ENCODE data around the gene SPRR1A. TPM values are rescaled to one million over a fixed set of nuclear protein-coding genes. Genes with fewer than 3 reads are reported as not detected.

SPRR1A gene
- total RNA-seq, 2 donors from 2014 or later = not detected

GRCh38 chr1:152981146-152981871 is 2.6 kb upstream of the SPRR1A start:
- H3K27me3 ChIP-seq (replicated peaks; ENCODE audit: insufficient read depth) = no peaks in the 10 kb centered on the region
- no peaks in the 10 kb centered on the region for H3K36me3 ChIP-seq
- no peak for TF ChIP-seq CTCF (IDR thresholded peaks at IDR 0.05)
- no peak overlapping the region for H3K27ac ChIP-seq
- no peaks in the 10 kb centered on the region for H3K9me3 ChIP-seq
- ATAC-seq (ENCODE audit: insufficient number of reproducible peaks, low FRiP score, low read depth) (no peak), DNase-seq (ENCODE audit: low spot score) (no peak)
- no peak overlapping the region for H3K4me3 ChIP-seq
- H3K4me1 ChIP-seq (ENCODE audit: control insufficient read depth in 1 of 2, low read depth in 2 of 2) = no peaks in the 10 kb centered on the region

- H3K4me3 ChIP-seq = no peak overlapping the region
- H3K27me3 ChIP-seq (replicated peaks; ENCODE audit: insufficient read depth) = no peaks in the 10 kb centered on the region
- H3K27ac ChIP-seq = no peak overlapping the region
- ATAC-seq (ENCODE audit: insufficient number of reproducible peaks, low FRiP score, low read depth) (no peak), DNase-seq (ENCODE audit: low spot score) (no peak)
- H3K9me3 ChIP-seq = no peaks in the 10 kb centered on the region
- no peak for TF ChIP-seq CTCF (IDR thresholded peaks at IDR 0.05)
- no peaks in the 10 kb centered on the region for H3K36me3 ChIP-seq
- no peaks in the 10 kb centered on the region for H3K4me1 ChIP-seq (ENCODE audit: control insufficient read depth in 1 of 2, low read depth in 2 of 2)
Observed at GRCh38 chr1:152982076-152982475, 1.8 kb upstream of the SPRR1A start.

DNA sequence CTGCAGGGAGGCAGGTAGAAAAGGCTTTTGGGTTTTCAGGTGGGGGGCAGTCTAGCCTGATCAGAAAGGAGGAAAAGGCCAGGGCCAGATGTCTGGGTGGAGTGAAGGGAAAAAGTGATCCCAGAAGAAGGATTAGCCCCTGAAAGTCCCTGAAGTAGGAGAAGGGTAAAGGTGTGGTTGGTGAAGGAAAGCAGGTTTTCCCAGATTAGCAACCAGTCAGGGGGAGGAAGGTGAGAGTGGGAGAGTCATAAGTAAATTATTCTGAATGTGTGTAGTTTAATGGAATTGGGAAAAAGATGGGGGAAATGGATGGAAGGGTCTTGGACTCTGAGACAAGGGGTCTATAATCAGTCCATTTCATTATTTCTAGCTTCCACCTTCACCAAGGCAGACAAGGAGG is 647 bp upstream of the SPRR1A start:
- TF ChIP-seq CTCF (IDR thresholded peaks at IDR 0.05) = no peak
- DNase-seq (ENCODE audit: low spot score) (no peak), ATAC-seq (ENCODE audit: insufficient number of reproducible peaks, low FRiP score, low read depth) (no peak)
- no peak overlapping the region for H3K4me3 ChIP-seq
- H3K9me3 ChIP-seq = no peaks in the 10 kb centered on the region
- no peaks in the 10 kb centered on the region for H3K36me3 ChIP-seq
- H3K4me1 ChIP-seq (ENCODE audit: control insufficient read depth in 1 of 2, low read depth in 2 of 2) = no peaks in the 10 kb centered on the region
- H3K27me3 ChIP-seq (replicated peaks; ENCODE audit: insufficient read depth) = no peaks in the 10 kb centered on the region
- H3K27ac ChIP-seq = no peak overlapping the region

DNA sequence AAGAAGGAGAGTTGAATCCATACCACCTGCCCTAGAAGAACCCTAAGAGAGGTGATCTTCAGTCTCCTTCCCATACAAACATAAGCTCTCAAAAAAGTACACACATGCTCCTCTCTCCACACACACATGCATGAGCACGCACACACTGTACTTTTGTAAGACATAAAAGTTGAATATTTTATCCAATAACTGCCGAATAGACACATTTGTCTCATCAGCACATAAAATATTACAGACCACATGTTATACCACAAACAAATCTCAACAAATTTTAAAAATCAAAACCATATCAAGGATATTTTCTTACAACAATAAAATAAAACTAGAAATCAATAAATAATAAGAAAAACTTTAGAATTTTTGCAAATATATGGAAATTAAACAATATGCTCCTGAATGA is 2.7 kb downstream of the SPRR1A start:
- Histone ChIP-seq H3K27ac (no peak overlapping the region), H3K4me3 (no peak overlapping the region), H3K9me3 (no peaks in the 10 kb centered on the region), H3K4me1 (ENCODE audit: control insufficient read depth in 1 of 2, low read depth in 2 of 2) (no peaks in the 10 kb centered on the region), H3K27me3 (replicated peaks; ENCODE audit: insufficient read depth) (no peaks in the 10 kb centered on the region), H3K36me3 (no peaks in the 10 kb centered on the region)
- DNase-seq (ENCODE audit: low spot score) (no peak), ATAC-seq (ENCODE audit: insufficient number of reproducible peaks, low FRiP score, low read depth) (no peak)
- no peak for TF ChIP-seq CTCF (IDR thresholded peaks at IDR 0.05)

- no peak for TF ChIP-seq CTCF (IDR thresholded peaks at IDR 0.05)
- H3K9me3 ChIP-seq = peaks cover 4% of the 10 kb centered on the region
- H3K4me3 ChIP-seq = no peak overlapping the region
- no peak overlapping the region for H3K27ac ChIP-seq
- H3K4me1 ChIP-seq (ENCODE audit: control insufficient read depth in 1 of 2, low read depth in 2 of 2) = no peaks in the 10 kb centered on the region
- DNase-seq (ENCODE audit: low spot score) (no peak), ATAC-seq (ENCODE audit: insufficient number of reproducible peaks, low FRiP score, low read depth) (no peak)
- H3K27me3 ChIP-seq (replicated peaks; ENCODE audit: insufficient read depth) = no peaks in the 10 kb centered on the region
- H3K36me3 ChIP-seq = no peaks in the 10 kb centered on the region
Observed at GRCh38 chr1:152993186-152993585, 9.3 kb downstream of the SPRR1A start.
